ENCODE data around the gene POU2F2.

The POU2F2 gene

GRCh38 chr19:42154471-42155323, 22.5 kb upstream of the POU2F2 start:
- DNase-seq (ENCODE audit: low spot score): no peak

GRCh38 chr19:42153672-42154433, 21.6 kb upstream of the POU2F2 start:
- DNase-seq (ENCODE audit: low spot score): no peak

GRCh38 chr19:42152910-42153671, 20.8 kb upstream of the POU2F2 start:
- no peak for DNase-seq (ENCODE audit: low spot score)

- no peak for DNase-seq (ENCODE audit: low spot score)
Observed at GRCh38 chr19:42151782-42152684, 19.8 kb upstream of the POU2F2 start.

- no peak for DNase-seq (ENCODE audit: low spot score)
Observed at GRCh38 chr19:42150911-42151361, 18.7 kb upstream of the POU2F2 start.

- DNase-seq (ENCODE audit: low spot score): no peak
Observed at GRCh38 chr19:42150364-42150763, 18.1 kb upstream of the POU2F2 start.

GRCh38 chr19:42149447-42150202, 17.4 kb upstream of the POU2F2 start:
- no peak for DNase-seq (ENCODE audit: low spot score)

- no peak for DNase-seq (ENCODE audit: low spot score)
Observed at GRCh38 chr19:42148266-42148665, 16.0 kb upstream of the POU2F2 start.

- peak; percentile 78 for DNase-seq (ENCODE audit: low spot score)
Observed at GRCh38 chr19:42143341-42144234, 11.3 kb upstream of the POU2F2 start.

- peak; percentile 87 for DNase-seq (ENCODE audit: low spot score)
Observed at GRCh38 chr19:42140125-42140754, 8.0 kb upstream of the POU2F2 start.

GRCh38 chr19:42134535-42135070, 2.4 kb upstream of the POU2F2 start:
- DNase-seq (ENCODE audit: low spot score): no peak

GRCh38 chr19:42132851-42133528, 744 bp upstream of the POU2F2 start:
- DNase-seq (ENCODE audit: low spot score): peak; percentile 86

- DNase-seq (ENCODE audit: low spot score): no peak
Observed at GRCh38 chr19:42131149-42132029, 857 bp downstream of the POU2F2 start.

GRCh38 chr19:42130254-42130573, 2.0 kb downstream of the POU2F2 start:
- no peak for DNase-seq (ENCODE audit: low spot score)

- DNase-seq (ENCODE audit: low spot score): no peak
Observed at GRCh38 chr19:42129399-42130253, 2.6 kb downstream of the POU2F2 start.

GRCh38 chr19:42126574-42126973, 5.7 kb downstream of the POU2F2 start:
- no peak for DNase-seq (ENCODE audit: low spot score)
